Right lobe of liver (tissue), 4 donors: ENCODE results near the gene POGLUT2.

Experiments
- CTCF ChIP-seq, 4 donors: fragments of 200-600 bp in 3 of 4; fragments of 450-650 bp in 1 of 4; IDR thresholded peaks; one replicate each; pipeline versions ENCODE4 v1.5.1 to v1.8.0; 2016 to 2022; ENCODE audit warnings: antibody characterized with exemption in 4 of 4, mild to moderate bottlenecking in 2 of 4
- POLR2A ChIP-seq: fragments of 450-650 bp; IDR thresholded peaks from one replicate; pipeline ENCODE4 v1.6.1; 2017; ENCODE audit warnings: antibody characterized with exemption, mild to moderate bottlenecking
- donor health status: DM: no; HTN: no; CAD: no.
- donor health status: DM: no; HTN: no; CAD: no.
- donor health status: DM: no; HTN: yes; CAD: no.

GRCh38 chr13:102781591-102781990 is 17.2 kb downstream of the POGLUT2 start:
- TF ChIP-seq POLR2A (no peak), CTCF (IDR thresholded peaks at IDR 0.05) (no peak)
